Measurements from ENCODE around the gene PLIN5. TPM values are rescaled to one million over a fixed set of nuclear protein-coding genes. Genes with fewer than 3 reads are reported as not detected.
A peak's percentile ranks its signal among the peaks of the same experiment; 100 is the strongest.
"Not testable (repeated sequence)": the region's sequence is repeated elsewhere in the genome, so short reads cannot be mapped to it uniquely, and the experiment has no call there.

PLIN5 gene
- total RNA-seq, 1 experiment from 2014 or later, result not detected

DNA sequence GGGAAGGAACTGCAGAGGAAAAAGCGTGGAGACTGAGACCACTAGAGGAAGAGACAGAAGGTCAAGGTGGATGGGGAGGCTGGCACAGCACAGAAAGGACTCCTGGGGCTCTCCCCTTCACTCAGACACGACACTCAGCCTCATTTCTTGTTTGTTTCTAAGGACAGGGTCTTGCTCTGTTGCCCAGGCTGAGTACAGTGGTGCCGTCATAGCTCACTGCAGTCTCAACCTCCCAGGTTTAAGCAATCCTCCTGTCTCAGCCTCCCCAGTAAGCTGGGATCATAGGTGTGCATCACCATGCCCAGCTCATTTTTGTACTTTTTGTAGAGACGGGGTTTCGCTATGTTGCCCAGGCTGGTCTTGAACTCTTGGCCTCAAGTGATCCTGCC lies 35.9 kb upstream of the PLIN5 start:
- Histone ChIP-seq H3K4me3 (ENCODE audit: low read length) (no peak overlapping the region), H2AFZ (ENCODE audit: low read length) (no peak overlapping the region), H3K9me2 (replicated peaks; ENCODE audit: insufficient read depth, low read length) (no peaks in the 10 kb centered on the region), H4K20me1 (ENCODE audit: insufficient read depth, low read depth, low read length) (no peaks in the 10 kb centered on the region), H3K4me2 (ENCODE audit: low read depth, low read length, poor library complexity, severe bottlenecking) (no peak overlapping the region), H3K36me3 (ENCODE audit: insufficient read depth, low read length) (no peaks in the 10 kb centered on the region), H3K27me3 (ENCODE audit: low read length) (no peaks in the 10 kb centered on the region), H3K79me2 (ENCODE audit: low read length) (no peaks in the 10 kb centered on the region), H3K9ac (ENCODE audit: low read length) (no peak overlapping the region), H3K9me3 (ENCODE audit: low read length) (no peaks in the 10 kb centered on the region), H3K4me1 (ENCODE audit: low read length) (no peaks in the 10 kb centered on the region), H3K27ac (ENCODE audit: low read length) (no peak overlapping the region)
- DNase-seq, result no peak

DNA sequence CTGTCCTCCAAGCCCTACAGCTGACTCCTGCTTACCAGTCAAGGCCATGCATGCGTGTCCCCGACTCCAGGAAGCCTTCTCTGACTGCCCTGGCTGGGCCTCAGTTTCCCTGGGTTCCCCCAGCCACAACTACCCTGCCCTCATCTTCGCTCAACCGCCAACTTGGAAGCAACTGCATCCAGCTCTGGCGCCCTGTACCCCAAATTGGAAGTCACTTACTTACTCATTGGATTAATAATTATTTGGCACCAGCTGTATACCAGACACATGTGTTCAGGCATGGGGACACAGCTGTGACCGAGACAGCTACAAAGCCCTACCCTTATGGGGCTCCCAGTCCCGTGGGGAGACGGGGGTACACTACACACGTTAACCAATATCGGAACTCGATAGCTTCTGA lies 35.4 kb upstream of the PLIN5 start:
- Histone ChIP-seq H3K4me3 (ENCODE audit: low read length) (no peak overlapping the region), H3K4me1 (ENCODE audit: low read length) (no peaks in the 10 kb centered on the region), H4K20me1 (ENCODE audit: insufficient read depth, low read depth, low read length) (no peaks in the 10 kb centered on the region), H2AFZ (ENCODE audit: low read length) (no peak overlapping the region), H3K36me3 (ENCODE audit: insufficient read depth, low read length) (no peaks in the 10 kb centered on the region), H3K9ac (ENCODE audit: low read length) (no peak overlapping the region), H3K9me2 (replicated peaks; ENCODE audit: insufficient read depth, low read length) (no peaks in the 10 kb centered on the region), H3K9me3 (ENCODE audit: low read length) (no peaks in the 10 kb centered on the region), H3K4me2 (ENCODE audit: low read depth, low read length, poor library complexity, severe bottlenecking) (no peak overlapping the region), H3K27me3 (ENCODE audit: low read length) (no peaks in the 10 kb centered on the region), H3K27ac (ENCODE audit: low read length) (no peak overlapping the region), H3K79me2 (ENCODE audit: low read length) (no peaks in the 10 kb centered on the region)
- DNase-seq, result no peak

DNA sequence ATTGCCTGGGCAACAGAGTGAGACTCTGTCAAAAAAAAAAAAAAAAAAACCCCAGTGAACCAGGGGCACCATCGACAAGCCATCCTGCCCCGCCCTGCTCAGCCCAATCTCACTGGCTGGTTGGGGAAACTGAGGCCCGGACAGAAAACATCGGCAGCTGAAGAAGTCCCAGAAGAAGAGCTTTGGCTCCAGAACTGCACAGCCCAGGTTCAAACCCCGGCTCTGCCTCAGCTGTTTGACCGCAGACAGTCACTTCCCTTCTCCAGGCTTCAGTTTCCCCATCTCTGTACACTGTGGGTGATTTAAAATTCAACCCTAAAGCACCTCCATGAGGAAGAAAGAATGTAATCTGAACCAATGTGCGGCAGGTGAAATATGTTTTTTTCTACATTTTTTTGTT lies 33.9 kb upstream of the PLIN5 start:
- H3K79me2 ChIP-seq (ENCODE audit: low read length), result no peaks in the 10 kb centered on the region
- H3K27ac ChIP-seq (ENCODE audit: low read length), result no peak overlapping the region
- H3K9ac ChIP-seq (ENCODE audit: low read length), result no peak overlapping the region
- no peaks in the 10 kb centered on the region for H3K27me3 ChIP-seq (ENCODE audit: low read length)
- H3K4me1 ChIP-seq (ENCODE audit: low read length), result no peaks in the 10 kb centered on the region
- no peak overlapping the region for H3K4me3 ChIP-seq (ENCODE audit: low read length)
- no peak overlapping the region for H3K4me2 ChIP-seq (ENCODE audit: low read depth, low read length, poor library complexity, severe bottlenecking)
- H4K20me1 ChIP-seq (ENCODE audit: insufficient read depth, low read depth, low read length), result no peaks in the 10 kb centered on the region
- H3K9me2 ChIP-seq (replicated peaks; ENCODE audit: insufficient read depth, low read length), result no peaks in the 10 kb centered on the region
- no peak for DNase-seq
- H3K36me3 ChIP-seq (ENCODE audit: insufficient read depth, low read length), result no peaks in the 10 kb centered on the region
- H3K9me3 ChIP-seq (ENCODE audit: low read length), result no peaks in the 10 kb centered on the region
- H2AFZ ChIP-seq (ENCODE audit: low read length), result no peak overlapping the region

DNA sequence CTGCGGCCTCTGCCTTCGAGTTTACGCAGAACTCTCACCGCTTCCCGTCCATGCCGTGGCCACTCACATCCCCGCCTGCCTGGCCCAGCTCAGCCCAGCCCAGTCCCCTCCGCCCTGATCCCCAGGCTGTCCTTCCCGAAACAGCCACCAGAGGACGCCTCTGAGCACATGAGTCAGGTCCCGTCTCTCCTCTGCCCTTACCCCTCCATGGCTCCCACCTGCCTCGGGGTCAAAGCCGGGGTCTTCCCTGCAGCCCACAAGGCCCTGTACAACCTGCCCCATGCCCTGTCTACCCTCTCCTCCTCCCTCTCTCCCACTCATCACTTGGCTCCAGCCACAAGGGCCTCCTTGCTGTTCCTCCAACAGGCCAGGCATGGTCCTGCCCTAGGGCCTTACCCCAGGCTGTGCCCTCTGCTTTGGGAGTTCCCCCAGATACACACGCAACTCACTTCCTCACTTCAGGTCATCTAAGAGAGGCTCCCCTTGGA lies 32.6 kb upstream of the PLIN5 start:
- no peaks in the 10 kb centered on the region for H3K9me3 ChIP-seq (ENCODE audit: low read length)
- H3K9ac ChIP-seq (ENCODE audit: low read length), result no peak overlapping the region
- no peaks in the 10 kb centered on the region for H3K9me2 ChIP-seq (replicated peaks; ENCODE audit: insufficient read depth, low read length)
- no peaks in the 10 kb centered on the region for H3K4me1 ChIP-seq (ENCODE audit: low read length)
- H3K4me3 ChIP-seq (ENCODE audit: low read length), result no peak overlapping the region
- peak; percentile 77 for DNase-seq
- H2AFZ ChIP-seq (ENCODE audit: low read length), result no peak overlapping the region
- H4K20me1 ChIP-seq (ENCODE audit: insufficient read depth, low read depth, low read length), result no peaks in the 10 kb centered on the region
- no peaks in the 10 kb centered on the region for H3K27me3 ChIP-seq (ENCODE audit: low read length)
- H3K27ac ChIP-seq (ENCODE audit: low read length), result no peak overlapping the region
- no peaks in the 10 kb centered on the region for H3K79me2 ChIP-seq (ENCODE audit: low read length)
- no peak overlapping the region for H3K4me2 ChIP-seq (ENCODE audit: low read depth, low read length, poor library complexity, severe bottlenecking)
- H3K36me3 ChIP-seq (ENCODE audit: insufficient read depth, low read length), result no peaks in the 10 kb centered on the region

DNA sequence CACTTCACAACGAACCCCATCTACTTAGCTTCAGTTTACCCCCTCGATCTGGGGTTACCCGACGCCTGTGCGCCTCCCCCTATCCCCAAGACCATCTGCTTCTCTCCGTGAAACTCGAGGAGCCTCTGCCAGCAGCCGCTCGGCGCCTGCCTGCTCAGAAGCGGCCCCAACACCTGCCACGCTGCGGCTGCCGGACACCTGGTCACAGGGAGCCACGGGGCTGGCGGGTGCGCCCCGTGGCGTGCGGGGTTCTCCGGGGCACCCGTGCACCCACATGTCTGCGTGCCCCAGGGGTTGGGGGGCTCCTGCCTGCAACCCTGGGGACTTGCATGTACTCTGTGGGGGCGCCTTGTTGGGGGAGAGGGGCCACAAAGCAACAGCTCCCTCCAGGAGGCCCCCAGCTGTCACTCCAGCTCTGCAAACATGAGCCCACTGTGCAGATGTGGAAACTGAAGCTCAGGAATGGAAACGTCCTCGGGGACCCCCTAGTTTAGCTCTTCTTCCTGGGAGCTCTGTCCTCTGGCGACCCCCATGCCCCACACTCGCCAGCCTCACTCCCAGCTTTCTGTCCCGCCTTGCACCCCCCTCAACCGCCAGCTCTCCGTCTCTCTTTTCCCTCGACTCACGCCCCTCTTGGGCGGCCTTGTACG lies 31.5 kb upstream of the PLIN5 start:
- H2AFZ ChIP-seq (ENCODE audit: low read length), result no peak overlapping the region
- H4K20me1 ChIP-seq (ENCODE audit: insufficient read depth, low read depth, low read length), result no peaks in the 10 kb centered on the region
- no peak overlapping the region for H3K9ac ChIP-seq (ENCODE audit: low read length)
- no peak overlapping the region for H3K4me3 ChIP-seq (ENCODE audit: low read length)
- H3K9me3 ChIP-seq (ENCODE audit: low read length), result no peaks in the 10 kb centered on the region
- no peak overlapping the region for H3K27ac ChIP-seq (ENCODE audit: low read length)
- H3K4me1 ChIP-seq (ENCODE audit: low read length), result no peaks in the 10 kb centered on the region
- no peaks in the 10 kb centered on the region for H3K9me2 ChIP-seq (replicated peaks; ENCODE audit: insufficient read depth, low read length)
- no peak for DNase-seq
- H3K27me3 ChIP-seq (ENCODE audit: low read length), result no peaks in the 10 kb centered on the region
- H3K36me3 ChIP-seq (ENCODE audit: insufficient read depth, low read length), result no peaks in the 10 kb centered on the region
- H3K79me2 ChIP-seq (ENCODE audit: low read length), result no peaks in the 10 kb centered on the region
- no peak overlapping the region for H3K4me2 ChIP-seq (ENCODE audit: low read depth, low read length, poor library complexity, severe bottlenecking)

DNA sequence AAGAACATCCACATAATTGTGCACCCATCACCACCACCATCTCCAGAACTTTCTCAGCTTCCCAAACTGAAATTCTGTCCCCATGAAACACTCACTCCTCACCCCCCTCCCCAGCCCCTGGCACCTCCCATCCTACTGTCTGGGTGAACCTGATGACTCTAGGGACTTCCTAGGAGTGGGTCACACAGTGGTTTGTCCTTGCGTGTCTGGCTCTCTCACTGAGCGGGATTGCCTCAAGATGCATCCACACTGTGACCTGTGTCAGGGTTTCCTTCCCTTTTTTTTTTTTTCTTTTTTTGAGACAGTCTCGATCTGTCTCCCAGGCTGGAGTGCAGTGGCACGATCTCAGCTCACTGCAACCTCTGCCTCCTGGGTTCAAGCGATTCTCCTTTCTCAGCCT lies 28.5 kb upstream of the PLIN5 start:
- H3K9ac ChIP-seq (ENCODE audit: low read length); DNase-seq; H3K27me3 ChIP-seq (ENCODE audit: low read length); H3K9me2 ChIP-seq (replicated peaks; ENCODE audit: insufficient read depth, low read length); H3K4me2 ChIP-seq (ENCODE audit: low read depth, low read length, poor library complexity, severe bottlenecking); H3K79me2 ChIP-seq (ENCODE audit: low read length); H4K20me1 ChIP-seq (ENCODE audit: insufficient read depth, low read depth, low read length); H3K27ac ChIP-seq (ENCODE audit: low read length); H2AFZ ChIP-seq (ENCODE audit: low read length); H3K4me1 ChIP-seq (ENCODE audit: low read length); H3K36me3 ChIP-seq (ENCODE audit: insufficient read depth, low read length); H3K9me3 ChIP-seq (ENCODE audit: low read length); H3K4me3 ChIP-seq (ENCODE audit: low read length): not testable (repeated sequence)

DNA sequence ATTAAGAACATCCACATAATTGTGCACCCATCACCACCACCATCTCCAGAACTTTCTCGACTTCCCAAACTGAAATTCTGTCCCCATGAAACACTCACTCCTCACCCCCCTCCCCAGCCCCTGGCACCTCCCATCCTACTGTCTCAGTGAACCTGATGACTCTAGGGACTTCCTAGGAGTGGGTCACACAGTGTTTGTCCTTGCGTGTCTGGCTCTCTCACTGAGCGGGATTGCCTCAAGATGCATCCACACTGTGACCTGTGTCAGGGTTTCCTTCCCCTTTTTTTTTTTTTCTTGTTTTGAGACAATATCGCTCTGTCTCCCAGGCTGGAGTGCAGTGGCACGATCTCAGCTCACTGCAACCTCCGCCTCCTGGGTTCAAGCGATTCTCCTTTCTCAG lies 27.1 kb upstream of the PLIN5 start:
- H3K4me1 ChIP-seq (ENCODE audit: low read length); H3K27ac ChIP-seq (ENCODE audit: low read length); H3K79me2 ChIP-seq (ENCODE audit: low read length); H3K9me2 ChIP-seq (replicated peaks; ENCODE audit: insufficient read depth, low read length); H3K9me3 ChIP-seq (ENCODE audit: low read length); H3K27me3 ChIP-seq (ENCODE audit: low read length); H3K9ac ChIP-seq (ENCODE audit: low read length); H3K4me3 ChIP-seq (ENCODE audit: low read length); H3K36me3 ChIP-seq (ENCODE audit: insufficient read depth, low read length); H4K20me1 ChIP-seq (ENCODE audit: insufficient read depth, low read depth, low read length); H2AFZ ChIP-seq (ENCODE audit: low read length); H3K4me2 ChIP-seq (ENCODE audit: low read depth, low read length, poor library complexity, severe bottlenecking); DNase-seq: not testable (repeated sequence)

DNA sequence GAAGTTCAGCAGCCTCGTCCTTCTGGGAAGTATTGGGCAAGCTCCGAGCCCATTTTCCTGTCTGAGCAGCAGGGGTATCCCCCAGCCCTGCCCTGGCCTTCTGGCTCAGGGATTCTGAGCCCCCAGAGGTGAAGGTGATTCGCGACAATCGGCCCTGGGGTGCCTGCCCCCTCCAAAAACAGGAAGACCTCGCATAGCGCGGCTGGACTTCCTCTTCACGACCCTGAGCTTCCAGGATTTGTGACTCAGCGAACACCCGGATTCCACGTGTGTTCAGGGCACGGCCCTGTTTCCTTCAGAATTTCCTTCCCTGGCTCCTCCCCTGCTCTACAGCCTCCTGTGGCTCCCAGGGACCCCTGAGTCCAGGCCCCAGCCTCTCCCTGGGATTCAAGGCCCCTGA lies 24.5 kb upstream of the PLIN5 start, which contains the start of gene SEMA6B:
Gene SEMA6B (minus strand): TSS at position 116 of the 400 bp plus-strand sequence. CDS start 1,227 bp downstream, outside the sequence.
- H3K9ac ChIP-seq (ENCODE audit: low read length), result no peak within 1 kb of the TSS
- no peaks in the 10 kb centered on the region for H3K9me3 ChIP-seq (ENCODE audit: low read length)
- H3K4me3 ChIP-seq (ENCODE audit: low read length), result no peak within 1 kb of the TSS
- no peaks in the 10 kb centered on the region for H3K36me3 ChIP-seq (ENCODE audit: insufficient read depth, low read length)
- no peak for DNase-seq
- H3K79me2 ChIP-seq (ENCODE audit: low read length), result no peaks in the 10 kb centered on the region
- no peak within 1 kb of the TSS for H2AFZ ChIP-seq (ENCODE audit: low read length)
- no peak within 1 kb of the TSS for H3K4me2 ChIP-seq (ENCODE audit: low read depth, low read length, poor library complexity, severe bottlenecking)
- no peaks in the 10 kb centered on the region for H4K20me1 ChIP-seq (ENCODE audit: insufficient read depth, low read depth, low read length)
- no peaks in the 10 kb centered on the region for H3K27me3 ChIP-seq (ENCODE audit: low read length)
- no peaks in the 10 kb centered on the region for H3K9me2 ChIP-seq (replicated peaks; ENCODE audit: insufficient read depth, low read length)
- no peaks in the 10 kb centered on the region for H3K4me1 ChIP-seq (ENCODE audit: low read length)
- H3K27ac ChIP-seq (ENCODE audit: low read length), result no peak within 1 kb of the TSS

All from Karpas-422 (cell line).